Natural killer cell (primary cell): ENCODE measurements around the gene GRWD1. TPM values are rescaled to one million over a fixed set of nuclear protein-coding genes. Genes with fewer than 3 reads are reported as not detected.

Experiments used
- ATAC-seq, 3 donors: fragments of 150-1000 bp in 2 of 3; fragments of 200-7000 bp in 1 of 3; cut with Tn5 transposase; 1 replicate in 1 of 3; 2 replicates in 2 of 3; pipeline ENCODE4 v1.10.0; 2021; ENCODE audit warnings: mild to moderate bottlenecking in 2 of 3, moderate library complexity in 2 of 3
- DNase-seq, 2 donors: peaks; one replicate each; pipeline versions ENCODE4 v3.0.0 to v3.0.0-alpha.2; 2013 to 2021; ENCODE audit warnings: mixed read lengths in 1 of 2
- H3K27ac ChIP-seq: one replicate; pipeline ENCODE4 v1.5.1; 2013; ENCODE audit warnings: mild to moderate bottlenecking, low read length
- H3K27me3 ChIP-seq: one replicate; pipeline ENCODE4 v1.6.1; 2013; ENCODE audit warnings: low read length; ENCODE audit not compliant: control insufficient read depth, insufficient read depth
- H3K36me3 ChIP-seq: one replicate; pipeline ENCODE4 v1.6.1; 2013; ENCODE audit warnings: low read length; ENCODE audit not compliant: control insufficient read depth, insufficient read depth
- H3K4me1 ChIP-seq: one replicate; pipeline ENCODE4 v1.6.1; 2013; ENCODE audit warnings: low read length; ENCODE audit not compliant: control insufficient read depth, insufficient read depth
- H3K4me3 ChIP-seq: one replicate; pipeline ENCODE4 v1.5.1; 2013; ENCODE audit warnings: low read length
- H3K9me3 ChIP-seq: one replicate; pipeline ENCODE4 v1.6.1; 2013; ENCODE audit warnings: low read length; ENCODE audit not compliant: control insufficient read depth, insufficient read depth
- H3K27ac Mint-ChIP-seq, 2 donors: one replicate each; pipeline ENCODE4 v1.8.0; 2022; ENCODE audit warnings: mild to moderate bottlenecking in 2 of 2, mixed read lengths in 2 of 2, moderate library complexity in 1 of 2
- H3K27me3 Mint-ChIP-seq, 2 donors: one replicate each; pipeline ENCODE4 v1.8.0; 2022; ENCODE audit warnings: low read depth in 2 of 2, mixed read lengths in 2 of 2
- H3K36me3 Mint-ChIP-seq: one replicate; pipeline ENCODE4 v1.8.0; 2022; ENCODE audit warnings: mixed read lengths
- H3K4me1 Mint-ChIP-seq, 2 donors: one replicate each; pipeline ENCODE4 v1.8.0; 2022; ENCODE audit warnings: mixed read lengths in 2 of 2
- H3K4me3 Mint-ChIP-seq: one replicate; pipeline ENCODE4 v1.8.0; 2022; ENCODE audit warnings: mild to moderate bottlenecking, moderate library complexity, mixed read lengths
- H3K9me3 Mint-ChIP-seq, 2 donors: one replicate each; pipeline ENCODE4 v1.8.0; 2022; ENCODE audit warnings: mixed read lengths in 2 of 2
- WGBS: methylation state at CpG from one replicate; pipeline ENCODE4 v1.1.7; 2013; ENCODE audit warnings: missing lambda C conversion rate; ENCODE audit not compliant: insufficient coverage; 5-methylcytosine and 5-hydroxymethylcytosine counted together
- intact Hi-C: fragments of 100-400 bp; cut with micrococcal nuclease; formaldehyde crosslinking; loops from one replicate; pipeline ENCODE4 v1.14.2; 2022
- total RNA-seq, 4 donors: library from RNA; stranded (reverse); fragments of 120-200 nt in 1 of 4; gene quantifications; one replicate each; pipeline versions ENCODE4 v1.2.3 to v1.2.4, GENCODE V29; 2013 to 2022
- TF ChIP-seq, protein P1 (sequence below): fragments of 200-600 bp; IDR thresholded peaks from one replicate; pipeline ENCODE4 v1.8.0; 2022; ENCODE audit warnings: antibody characterized with exemption

GRWD1 gene
- total RNA-seq, 3 donors from 2014 or later (not counting 1 experiment from before 2014, with no cell fraction given), result 14.2 to 29.0 (median 16.7) TPM

DNA sequence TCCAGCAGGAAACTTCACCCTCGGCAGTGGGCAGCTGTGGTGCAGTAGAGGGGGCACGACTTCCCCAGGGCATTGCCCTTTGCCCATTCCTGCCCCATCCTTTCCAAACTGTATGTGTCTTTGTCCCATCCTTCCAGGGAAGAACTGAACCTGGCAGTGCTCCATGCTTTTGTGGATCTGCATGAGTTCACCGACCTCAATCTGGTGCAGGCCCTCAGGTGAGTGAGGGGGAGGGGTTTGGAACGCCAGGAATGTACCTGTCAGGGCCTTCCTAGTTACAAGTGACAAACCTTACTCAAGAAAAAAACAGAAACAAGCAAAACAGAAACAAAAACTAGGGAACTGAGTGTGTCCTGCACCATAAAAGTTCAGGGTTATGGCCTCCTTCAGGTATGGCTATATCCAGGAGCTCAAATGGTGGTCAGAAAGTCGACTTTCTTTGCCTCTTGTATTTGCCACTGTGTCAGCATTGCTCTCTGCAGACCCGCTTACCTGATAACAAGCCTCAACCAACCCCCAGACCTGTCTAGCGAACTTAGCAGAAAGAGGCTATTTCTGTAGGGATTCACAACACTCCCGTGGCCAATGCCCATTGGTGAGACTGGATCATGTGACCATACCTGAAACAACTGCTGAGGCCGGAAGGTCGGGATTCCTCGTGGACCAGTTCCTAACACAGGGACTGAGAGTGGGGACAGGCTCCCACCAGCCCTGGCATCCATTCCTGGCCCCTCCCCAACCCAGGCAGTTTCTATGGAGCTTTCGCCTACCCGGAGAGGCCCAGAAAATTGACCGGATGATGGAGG is 27.6 kb downstream of the GRWD1 start:
- no peaks in the 10 kb centered on the region for H3K27me3 Mint-ChIP-seq
- peaks cover 35% of the 10 kb centered on the region for H3K4me1 ChIP-seq
- ATAC-seq (no peak), DNase-seq (no peak)
- peak overlapping the region; percentile 13 to 65 for H3K27ac Mint-ChIP-seq
- no peak overlapping the region for H3K27ac ChIP-seq
- 94% methylated on average over 12 of the region's 14 CpGs for WGBS
- TF ChIP-seq, protein P1, sequence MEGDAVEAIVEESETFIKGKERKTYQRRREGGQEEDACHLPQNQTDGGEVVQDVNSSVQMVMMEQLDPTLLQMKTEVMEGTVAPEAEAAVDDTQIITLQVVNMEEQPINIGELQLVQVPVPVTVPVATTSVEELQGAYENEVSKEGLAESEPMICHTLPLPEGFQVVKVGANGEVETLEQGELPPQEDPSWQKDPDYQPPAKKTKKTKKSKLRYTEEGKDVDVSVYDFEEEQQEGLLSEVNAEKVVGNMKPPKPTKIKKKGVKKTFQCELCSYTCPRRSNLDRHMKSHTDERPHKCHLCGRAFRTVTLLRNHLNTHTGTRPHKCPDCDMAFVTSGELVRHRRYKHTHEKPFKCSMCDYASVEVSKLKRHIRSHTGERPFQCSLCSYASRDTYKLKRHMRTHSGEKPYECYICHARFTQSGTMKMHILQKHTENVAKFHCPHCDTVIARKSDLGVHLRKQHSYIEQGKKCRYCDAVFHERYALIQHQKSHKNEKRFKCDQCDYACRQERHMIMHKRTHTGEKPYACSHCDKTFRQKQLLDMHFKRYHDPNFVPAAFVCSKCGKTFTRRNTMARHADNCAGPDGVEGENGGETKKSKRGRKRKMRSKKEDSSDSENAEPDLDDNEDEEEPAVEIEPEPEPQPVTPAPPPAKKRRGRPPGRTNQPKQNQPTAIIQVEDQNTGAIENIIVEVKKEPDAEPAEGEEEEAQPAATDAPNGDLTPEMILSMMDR, result no peak
- H3K9me3 ChIP-seq, result no peaks in the 10 kb centered on the region
- no peaks in the 10 kb centered on the region for H3K9me3 Mint-ChIP-seq
- no peaks in the 10 kb centered on the region for H3K27me3 ChIP-seq
- no peak overlapping the region for H3K4me3 Mint-ChIP-seq
- H3K4me3 ChIP-seq, result no peak overlapping the region
- H3K36me3 ChIP-seq, result peaks cover 42% of the 10 kb centered on the region
- no peaks in the 10 kb centered on the region for H3K36me3 Mint-ChIP-seq
- intact Hi-C loops, result no loop called here
- peaks cover 14 to 59% of the 10 kb centered on the region in 2 donors for H3K4me1 Mint-ChIP-seq

DNA sequence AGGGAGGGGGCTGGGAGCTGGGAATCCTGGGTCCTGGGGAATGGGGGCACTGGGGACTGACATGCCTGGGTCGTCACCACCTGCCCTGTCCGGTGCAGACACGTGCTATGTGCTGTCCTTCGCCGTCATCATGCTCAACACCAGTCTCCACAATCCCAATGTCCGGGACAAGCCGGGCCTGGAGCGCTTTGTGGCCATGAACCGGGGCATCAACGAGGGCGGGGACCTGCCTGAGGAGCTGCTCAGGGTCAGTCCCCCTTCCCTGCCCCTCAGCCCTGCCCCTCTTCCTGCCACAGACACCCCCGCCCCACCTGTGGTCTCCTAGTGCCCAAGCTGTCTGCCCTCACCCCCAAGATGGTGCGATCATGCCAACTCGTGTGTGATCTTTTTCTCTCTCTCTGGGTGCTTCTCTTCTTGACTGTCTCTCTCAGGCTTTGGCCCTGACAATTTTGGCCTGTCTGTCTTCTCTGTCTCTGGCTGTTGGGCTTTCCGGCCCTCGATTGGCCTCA is 28.4 kb downstream of the GRWD1 start:
- Histone ChIP-seq H3K36me3 (peaks cover 42% of the 10 kb centered on the region), H3K4me3 (no peak overlapping the region), H3K27me3 (no peaks in the 10 kb centered on the region), H3K27ac (no peak overlapping the region), H3K4me1 (peaks cover 31% of the 10 kb centered on the region), H3K9me3 (no peaks in the 10 kb centered on the region)
- ATAC-seq (peak; percentile 61 to 67 (median 65)), DNase-seq (peak in 1 of 2 donors; percentile 48)
- peaks cover 14 to 52% of the 10 kb centered on the region in 2 donors for H3K4me1 Mint-ChIP-seq
- no peaks in the 10 kb centered on the region for H3K9me3 Mint-ChIP-seq
- peak overlapping the region; percentile 65 to 87 for H3K27ac Mint-ChIP-seq
- intact Hi-C loops, result no loop called here
- H3K27me3 Mint-ChIP-seq, result no peaks in the 10 kb centered on the region
- TF ChIP-seq, protein P1, result no peak
- H3K36me3 Mint-ChIP-seq, result no peaks in the 10 kb centered on the region
- 72% methylated on average over 16 of the region's 16 CpGs for WGBS
- H3K4me3 Mint-ChIP-seq, result peak overlapping the region; percentile 72

DNA sequence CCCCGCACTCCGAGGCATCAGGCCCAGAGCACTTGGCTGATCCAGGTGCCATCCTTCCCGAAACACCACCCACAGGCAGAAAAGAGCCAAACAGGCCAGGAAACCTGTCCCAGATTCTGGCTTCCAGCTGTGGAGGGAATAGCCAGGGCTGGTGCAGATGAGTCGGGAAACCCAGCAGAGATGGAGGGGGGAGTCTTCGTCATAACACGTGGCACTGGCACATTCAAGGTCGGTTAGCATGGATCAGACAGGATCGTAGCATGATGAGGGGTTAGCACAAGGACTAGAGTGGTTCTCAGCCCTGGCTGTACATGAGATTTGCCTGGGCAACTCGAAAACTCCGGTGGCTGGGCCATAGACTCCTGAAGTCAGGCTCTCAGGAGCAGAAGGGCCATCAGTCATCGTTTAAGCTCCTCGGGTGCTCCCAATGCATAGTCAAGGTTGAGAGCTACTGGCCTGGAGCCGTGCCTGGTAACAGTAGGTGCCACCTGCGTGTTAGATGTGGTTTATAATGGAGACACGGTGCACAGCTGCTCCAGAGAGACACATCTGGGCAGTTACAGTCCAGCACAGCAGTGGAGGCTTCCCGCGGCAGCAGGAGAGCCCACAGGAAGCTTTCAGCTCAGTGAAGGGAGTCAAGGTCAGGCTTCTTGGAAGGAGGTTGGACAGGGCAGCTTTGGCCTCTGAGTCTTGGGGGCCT is 29.7 kb downstream of the GRWD1 start:
- intact Hi-C loops, result no loop called here
- H3K36me3 Mint-ChIP-seq, result no peaks in the 10 kb centered on the region

More for the DNA sequence above, 29.7 kb downstream of the GRWD1 start:
- H3K27ac Mint-ChIP-seq, result peak overlapping the region; percentile 65 to 87
- 93% methylated on average over 17 of the region's 17 CpGs for WGBS
- TF ChIP-seq, protein P1, result no peak
- ATAC-seq (no peak), DNase-seq (no peak)
- H3K27me3 ChIP-seq, result no peaks in the 10 kb centered on the region
- no peaks in the 10 kb centered on the region for H3K9me3 Mint-ChIP-seq
- H3K4me3 Mint-ChIP-seq, result no peak overlapping the region
- no peak overlapping the region for H3K27ac ChIP-seq
- no peaks in the 10 kb centered on the region for H3K9me3 ChIP-seq
- peaks cover 15 to 49% of the 10 kb centered on the region in 2 donors for H3K4me1 Mint-ChIP-seq
- no peaks in the 10 kb centered on the region for H3K27me3 Mint-ChIP-seq
- H3K4me1 ChIP-seq, result peaks cover 30% of the 10 kb centered on the region
- H3K4me3 ChIP-seq, result no peak overlapping the region
- H3K36me3 ChIP-seq, result peaks cover 40% of the 10 kb centered on the region
